Esophagus squamous epithelium (tissue), 4 donors: Measurements from ENCODE around the gene ATM.

Experiments
- CTCF ChIP-seq, 6 experiments: fragments of 450-650 bp in 4 of 6; fragments of 200-600 bp in 2 of 6; sonication (generic) in 2 of 6; IDR thresholded peaks; one replicate each; pipeline ENCODE4 v1.5.1; 2016 to 2019; ENCODE audit warnings: antibody characterized with exemption in 6 of 6, mild to moderate bottlenecking in 4 of 6, moderate library complexity in 4 of 6
- POLR2A ChIP-seq, 4 donors: fragments of 450-650 bp; IDR thresholded peaks; one replicate each; pipeline ENCODE4 v1.6.1; 2017; ENCODE audit warnings: antibody characterized with exemption in 4 of 4, mild to moderate bottlenecking in 4 of 4, moderate library complexity in 3 of 4

GRCh38 chr11:108398439-108398838 is 175.6 kb downstream of the ATM start:
- TF ChIP-seq CTCF (IDR thresholded peaks at IDR 0.05) (no peak), POLR2A (IDR thresholded peaks at IDR 0.05) (no peak)
